Measurements from ENCODE around the gene GRAMD2B. TPM values are rescaled to one million over a fixed set of nuclear protein-coding genes. Genes with fewer than 3 reads are reported as not detected.

The GRAMD2B gene
- total RNA-seq, 1 experiment from 2014 or later = 6.2 TPM

DNA sequence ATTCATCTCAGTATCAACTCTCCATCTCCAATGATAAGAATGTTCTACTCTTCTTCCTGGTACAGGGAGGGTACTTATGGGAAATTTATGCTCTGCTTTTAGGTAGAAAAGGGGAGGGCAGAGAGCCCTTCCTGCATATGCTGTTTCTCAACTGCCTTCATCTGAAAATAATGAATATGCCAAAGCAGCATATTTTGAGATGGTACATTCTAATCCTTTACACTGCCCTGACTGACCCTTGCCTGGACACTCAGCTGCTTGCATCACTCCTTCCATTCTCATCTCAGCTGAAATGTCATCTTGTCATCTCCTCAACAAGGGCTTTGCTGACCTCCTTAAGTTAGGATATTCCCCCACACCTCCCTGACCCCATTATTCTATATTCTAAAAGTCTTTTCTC, 103.3 kb downstream of the GRAMD2B start:
- H3K9me3 ChIP-seq = no peaks in the 10 kb centered on the region
- no peaks in the 10 kb centered on the region for H3K27me3 ChIP-seq
- H3K36me3 ChIP-seq = no peaks in the 10 kb centered on the region
- no peak overlapping the region for H3K4me3 ChIP-seq
- DNase-seq = no peak

- Histone ChIP-seq H3K4me3 (no peak overlapping the region), H3K9me3 (no peaks in the 10 kb centered on the region), H3K36me3 (no peaks in the 10 kb centered on the region), H3K27me3 (no peaks in the 10 kb centered on the region)
- no peak for DNase-seq
These were observed 103.9 kb downstream of the GRAMD2B start for GRCh38 chr5:126527158-126527557.

DNA sequence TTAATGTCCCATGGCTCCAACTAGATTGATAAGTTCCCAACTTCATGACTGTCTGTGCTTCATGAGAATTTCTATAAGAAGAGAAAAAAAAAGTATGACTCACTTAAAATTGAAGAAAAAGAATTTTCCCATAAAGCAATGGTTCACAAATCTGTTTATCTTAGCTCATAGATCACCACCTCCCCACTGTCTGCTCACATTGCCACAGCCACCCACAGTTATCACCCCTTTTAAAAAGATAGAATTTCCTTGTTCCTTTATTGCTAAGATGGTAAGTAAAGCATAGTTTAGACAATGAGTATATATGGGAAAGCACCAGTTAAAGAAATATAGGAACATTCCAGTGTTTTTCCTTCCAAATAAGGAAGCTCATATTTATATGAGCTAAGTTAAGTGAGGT, 104.7 kb downstream of the GRAMD2B start:
- Histone ChIP-seq H3K9me3 (no peaks in the 10 kb centered on the region), H3K4me3 (no peak overlapping the region), H3K27me3 (no peaks in the 10 kb centered on the region), H3K36me3 (no peaks in the 10 kb centered on the region)
- no peak for DNase-seq

GRCh38 chr5:126531543-126532120, 108.4 kb downstream of the GRAMD2B start:
- H3K9me3 ChIP-seq = no peaks in the 10 kb centered on the region
- no peaks in the 10 kb centered on the region for H3K36me3 ChIP-seq
- H3K27me3 ChIP-seq = no peaks in the 10 kb centered on the region
- H3K4me3 ChIP-seq = no peak overlapping the region
- no peak for DNase-seq

GRCh38 chr5:126534553-126534952, 111.3 kb downstream of the GRAMD2B start:
- DNase-seq = no peak
- no peaks in the 10 kb centered on the region for H3K9me3 ChIP-seq
- no peaks in the 10 kb centered on the region for H3K36me3 ChIP-seq
- no peaks in the 10 kb centered on the region for H3K27me3 ChIP-seq
- no peak overlapping the region for H3K4me3 ChIP-seq

DNA sequence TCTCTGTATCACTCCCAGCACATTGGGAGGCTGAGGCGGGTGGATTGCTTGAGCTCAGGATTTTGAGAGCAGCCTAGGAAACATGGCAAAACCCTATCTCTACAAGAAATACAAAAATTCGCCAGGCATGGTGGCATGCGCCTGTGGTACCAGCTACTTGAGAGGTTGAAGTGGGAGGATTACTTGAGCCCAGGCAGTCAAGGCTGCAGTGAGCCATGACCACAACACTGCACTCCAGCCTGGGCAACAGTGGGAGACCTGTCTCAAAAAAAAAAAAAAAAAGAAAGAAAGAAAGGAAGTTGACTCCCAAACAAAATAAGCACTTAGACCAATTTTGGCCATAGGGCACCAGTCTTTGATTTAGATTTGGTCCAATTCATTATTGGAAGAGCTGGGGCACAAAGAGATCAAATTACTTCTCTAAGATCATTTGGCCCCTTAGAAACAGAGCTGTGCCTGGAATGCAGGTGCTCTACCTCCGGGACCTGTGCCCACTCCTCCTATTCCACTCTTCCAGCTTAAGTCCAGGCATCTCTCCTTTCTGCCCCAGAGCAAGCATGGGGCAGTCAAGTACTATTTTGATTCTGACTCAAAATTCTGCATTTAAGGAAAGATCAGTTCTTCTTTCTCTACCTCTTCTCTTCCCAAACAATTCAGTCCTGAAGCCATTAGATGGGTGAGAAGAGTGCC, 112.8 kb downstream of the GRAMD2B start:
- no peak overlapping the region for H3K4me3 ChIP-seq
- H3K9me3 ChIP-seq = no peaks in the 10 kb centered on the region
- no peaks in the 10 kb centered on the region for H3K36me3 ChIP-seq
- DNase-seq = no peak
- no peaks in the 10 kb centered on the region for H3K27me3 ChIP-seq

- Histone ChIP-seq H3K4me3 (no peak overlapping the region), H3K9me3 (no peaks in the 10 kb centered on the region), H3K36me3 (no peaks in the 10 kb centered on the region), H3K27me3 (no peaks in the 10 kb centered on the region)
- no peak for DNase-seq
These were observed 113.7 kb downstream of the GRAMD2B start for GRCh38 chr5:126536874-126537273.

- no peak for DNase-seq
These were observed 115.4 kb downstream of the GRAMD2B start for GRCh38 chr5:126538579-126538978.

DNA sequence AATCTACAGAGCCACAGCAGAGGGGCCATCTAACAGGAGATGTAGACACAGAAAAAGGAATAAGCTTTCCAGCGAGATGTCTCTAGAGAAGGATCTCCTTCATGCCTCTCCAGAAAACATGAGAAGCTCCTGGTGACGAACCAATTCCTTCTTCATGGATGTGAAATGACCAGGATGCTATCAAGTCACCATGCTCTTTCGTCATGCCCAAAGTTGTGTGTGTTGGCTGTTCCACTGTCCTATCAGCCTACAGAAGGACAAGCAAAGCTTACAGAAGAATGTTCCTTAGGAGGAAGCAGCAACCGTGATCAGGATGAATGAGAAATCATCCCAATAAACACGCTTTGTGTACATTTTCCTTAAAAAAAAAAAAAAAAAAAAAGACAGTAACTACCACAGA, 117.4 kb downstream of the GRAMD2B start:
- no peak for DNase-seq
- H3K27me3 ChIP-seq = no peaks in the 10 kb centered on the region
- H3K9me3 ChIP-seq = no peaks in the 10 kb centered on the region
- no peak overlapping the region for H3K4me3 ChIP-seq
- peaks cover 14% of the 10 kb centered on the region for H3K36me3 ChIP-seq

More at GRCh38 chr5:126538579-126538978, 115.4 kb downstream of the GRAMD2B start:
- 0 out of 2 replicates have a peak, but pooled peaks cover 2% of the 10 kb centered on the region for H3K36me3 ChIP-seq
- H3K27me3 ChIP-seq = no peaks in the 10 kb centered on the region
- no peak overlapping the region for H3K4me3 ChIP-seq
- no peaks in the 10 kb centered on the region for H3K9me3 ChIP-seq

GRCh38 chr5:126542441-126542840, 119.2 kb downstream of the GRAMD2B start:
- Histone ChIP-seq H3K27me3 (no peaks in the 10 kb centered on the region), H3K9me3 (no peaks in the 10 kb centered on the region), H3K36me3 (peaks cover 29% of the 10 kb centered on the region), H3K4me3 (no peak overlapping the region)
- DNase-seq = no peak

- Histone ChIP-seq H3K9me3 (no peaks in the 10 kb centered on the region), H3K4me3 (no peak overlapping the region), H3K27me3 (no peaks in the 10 kb centered on the region), H3K36me3 (peaks cover 29% of the 10 kb centered on the region)
- DNase-seq = no peak
These were observed 119.8 kb downstream of the GRAMD2B start for GRCh38 chr5:126543009-126543408.

DNA sequence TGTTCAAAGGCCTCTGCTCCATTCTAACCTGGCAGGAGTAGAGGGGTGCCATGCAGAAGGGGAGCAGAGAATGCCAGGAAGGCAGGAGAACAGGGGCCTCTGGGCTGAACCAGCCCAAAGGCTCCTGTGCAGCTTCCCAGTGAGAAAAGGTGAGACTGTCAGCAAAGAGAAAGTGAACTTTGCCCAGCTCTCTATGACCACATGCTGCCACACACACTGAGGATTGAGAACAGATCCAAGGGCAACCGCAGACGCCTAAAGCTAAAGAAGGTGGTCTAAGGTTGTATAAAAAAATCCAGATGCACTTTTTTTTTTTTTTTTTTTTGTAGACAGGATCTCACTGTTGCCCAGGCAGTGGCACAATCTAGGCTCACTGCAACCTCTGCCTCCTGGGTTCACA, 120.5 kb downstream of the GRAMD2B start:
- no peaks in the 10 kb centered on the region for H3K9me3 ChIP-seq
- H3K27me3 ChIP-seq = no peaks in the 10 kb centered on the region
- DNase-seq = no peak
- no peak overlapping the region for H3K4me3 ChIP-seq
- H3K36me3 ChIP-seq = peaks cover 32% of the 10 kb centered on the region

Other genes starting within 250 kb of the GRAMD2B start
- 103 and 107 TPM in 2 replicates for gene ALDH7A1, start 171.8 kb downstream of the GRAMD2B start, total RNA-seq (2014; rRNA removed; shearing (Covaris generic); ENCODE audit: low replicate concordance)
- 65.1 and 90.6 TPM in 2 replicates for gene PHAX, start 177.5 kb downstream of the GRAMD2B start, total RNA-seq (2014; rRNA removed; shearing (Covaris generic); ENCODE audit: low replicate concordance)

Data from MG63 (cell line).